ENCODE results near the gene CD247. TPM values are rescaled to one million over a fixed set of nuclear protein-coding genes. Genes with fewer than 3 reads are reported as not detected.

Gene CD247
- total RNA-seq, 2 donors from 2014 or later = 2.6 to 4.9 TPM

GRCh38 chr1:167429612-167430011, 88.7 kb downstream of the CD247 start:
- H3K9me3 ChIP-seq = no peaks in the 10 kb centered on the region
- H3K4me1 ChIP-seq = no peaks in the 10 kb centered on the region
- no peak for DNase-seq
- H3K36me3 ChIP-seq = no peaks in the 10 kb centered on the region
- H3K9ac ChIP-seq (ENCODE audit: low read depth in 2 of 2, low read length in 2 of 2) = no peak overlapping the region
- H3K4me3 ChIP-seq = no peak overlapping the region
- no peaks in the 10 kb centered on the region for H3K27me3 ChIP-seq
- intact Hi-C loops (cut with DNase I) = no loop called here
- TF ChIP-seq, protein P1, sequence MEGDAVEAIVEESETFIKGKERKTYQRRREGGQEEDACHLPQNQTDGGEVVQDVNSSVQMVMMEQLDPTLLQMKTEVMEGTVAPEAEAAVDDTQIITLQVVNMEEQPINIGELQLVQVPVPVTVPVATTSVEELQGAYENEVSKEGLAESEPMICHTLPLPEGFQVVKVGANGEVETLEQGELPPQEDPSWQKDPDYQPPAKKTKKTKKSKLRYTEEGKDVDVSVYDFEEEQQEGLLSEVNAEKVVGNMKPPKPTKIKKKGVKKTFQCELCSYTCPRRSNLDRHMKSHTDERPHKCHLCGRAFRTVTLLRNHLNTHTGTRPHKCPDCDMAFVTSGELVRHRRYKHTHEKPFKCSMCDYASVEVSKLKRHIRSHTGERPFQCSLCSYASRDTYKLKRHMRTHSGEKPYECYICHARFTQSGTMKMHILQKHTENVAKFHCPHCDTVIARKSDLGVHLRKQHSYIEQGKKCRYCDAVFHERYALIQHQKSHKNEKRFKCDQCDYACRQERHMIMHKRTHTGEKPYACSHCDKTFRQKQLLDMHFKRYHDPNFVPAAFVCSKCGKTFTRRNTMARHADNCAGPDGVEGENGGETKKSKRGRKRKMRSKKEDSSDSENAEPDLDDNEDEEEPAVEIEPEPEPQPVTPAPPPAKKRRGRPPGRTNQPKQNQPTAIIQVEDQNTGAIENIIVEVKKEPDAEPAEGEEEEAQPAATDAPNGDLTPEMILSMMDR (IDR thresholded peaks at IDR 0.05) = no peak
- no peak overlapping the region for H3K27ac ChIP-seq

DNA sequence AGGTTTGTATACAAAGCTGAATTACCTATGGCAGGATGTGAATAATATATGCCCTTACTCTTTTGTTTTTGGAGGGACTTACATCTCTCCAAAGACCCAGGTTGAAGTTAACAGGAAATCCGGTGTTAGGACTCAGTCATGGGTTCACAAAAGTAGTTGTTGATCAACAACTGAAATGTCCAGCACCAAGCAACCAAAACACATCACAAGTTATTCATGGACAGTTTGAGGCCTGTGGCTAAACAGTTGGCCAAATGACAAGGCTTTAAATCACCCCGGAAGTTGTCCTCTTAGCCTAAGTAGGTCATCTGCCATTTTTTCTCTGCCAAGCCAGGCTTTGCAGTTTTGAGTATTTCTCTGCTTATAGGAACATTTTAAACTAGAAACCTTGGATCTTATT, 89.9 kb downstream of the CD247 start:
- H3K27me3 ChIP-seq = no peaks in the 10 kb centered on the region
- no peaks in the 10 kb centered on the region for H3K36me3 ChIP-seq
- TF ChIP-seq, protein P1 (IDR thresholded peaks at IDR 0.05) = no peak
- intact Hi-C loops (cut with DNase I) = no loop called here
- no peak overlapping the region for H3K4me3 ChIP-seq
- no peaks in the 10 kb centered on the region for H3K4me1 ChIP-seq
- no peak overlapping the region for H3K9ac ChIP-seq (ENCODE audit: low read depth in 2 of 2, low read length in 2 of 2)
- no peak for DNase-seq
- no peaks in the 10 kb centered on the region for H3K9me3 ChIP-seq
- no peak overlapping the region for H3K27ac ChIP-seq

DNA sequence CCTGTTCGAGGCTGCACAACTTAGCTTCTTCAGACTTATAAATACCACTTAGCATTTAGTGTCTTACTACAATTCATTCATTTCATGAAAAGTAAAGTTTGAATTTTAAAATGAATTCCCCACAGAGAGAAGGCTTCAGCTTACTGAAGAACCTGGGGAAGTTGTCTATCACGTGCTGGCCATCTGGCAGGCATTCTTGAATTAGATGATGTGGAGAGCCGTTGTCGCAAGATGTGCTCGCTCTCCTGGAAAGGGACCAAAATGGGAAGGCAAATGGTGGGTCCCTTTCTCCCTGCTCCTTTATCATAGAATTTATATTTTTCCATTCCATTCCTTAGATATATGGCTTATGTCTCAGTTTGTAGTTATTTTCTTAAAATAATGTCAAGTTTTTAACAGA, 90.5 kb downstream of the CD247 start:
- intact Hi-C loops (cut with DNase I) = no loop called here
- no peaks in the 10 kb centered on the region for H3K9me3 ChIP-seq
- H3K4me1 ChIP-seq = no peaks in the 10 kb centered on the region
- no peak overlapping the region for H3K27ac ChIP-seq
- no peaks in the 10 kb centered on the region for H3K27me3 ChIP-seq
- no peak overlapping the region for H3K4me3 ChIP-seq
- no peak for DNase-seq
- H3K9ac ChIP-seq (ENCODE audit: low read depth in 2 of 2, low read length in 2 of 2) = no peak overlapping the region
- no peaks in the 10 kb centered on the region for H3K36me3 ChIP-seq
- TF ChIP-seq, protein P1 (IDR thresholded peaks at IDR 0.05) = no peak

- TF ChIP-seq, protein P1 (IDR thresholded peaks at IDR 0.05) = no peak
- Histone ChIP-seq H3K4me1 (no peaks in the 10 kb centered on the region), H3K9ac (ENCODE audit: low read depth in 2 of 2, low read length in 2 of 2) (no peak overlapping the region), H3K9me3 (no peaks in the 10 kb centered on the region), H3K36me3 (no peaks in the 10 kb centered on the region), H3K4me3 (no peak overlapping the region), H3K27ac (no peak overlapping the region), H3K27me3 (no peaks in the 10 kb centered on the region)
- intact Hi-C loops (cut with DNase I) = no loop called here
- DNase-seq = no peak
Observed at GRCh38 chr1:167426716-167427115, 91.6 kb downstream of the CD247 start.

GRCh38 chr1:167425482-167425881, 92.8 kb downstream of the CD247 start:
- no peak overlapping the region for H3K4me3 ChIP-seq
- no peaks in the 10 kb centered on the region for H3K36me3 ChIP-seq
- no peak for DNase-seq
- H3K27ac ChIP-seq = no peak overlapping the region
- no peak overlapping the region for H3K9ac ChIP-seq (ENCODE audit: low read depth in 2 of 2, low read length in 2 of 2)
- H3K4me1 ChIP-seq = no peaks in the 10 kb centered on the region
- H3K27me3 ChIP-seq = no peaks in the 10 kb centered on the region
- TF ChIP-seq, protein P1 (IDR thresholded peaks at IDR 0.05) = no peak
- intact Hi-C loops (cut with DNase I) = no loop called here
- H3K9me3 ChIP-seq = no peaks in the 10 kb centered on the region

Data from colonic mucosa (tissue), 4 donors.